PC-9 (cell line): ENCODE data around the gene NOM1. TPM values are rescaled to one million over a fixed set of nuclear protein-coding genes. Genes with fewer than 3 reads are reported as not detected.
"Not testable (repeated sequence)": the region's sequence is repeated elsewhere in the genome, so short reads cannot be mapped to it uniquely, and the experiment has no call there.

ENCODE experiments used
- BruUV-seq: library from RNA; stranded (reverse); fragments of 400-500 nt; replicated peaks from 2 replicates; lab custom pipeline; 2021; lab: Mats Ljungman, UMichigan
- CTCF ChIA-PET: fragments of 300-600 bp; sonication (Branson Sonifier 250); formaldehyde crosslinking; loops from one replicate; lab custom pipeline; 2022; ENCODE audit warnings: antibody characterized with exemption; lab: Charles Lee
- POLR2A ChIA-PET: fragments of 300-600 bp; sonication (Branson Sonifier 250); formaldehyde crosslinking; loops from one replicate; lab custom pipeline; 2022; ENCODE audit warnings: antibody characterized with exemption; ENCODE audit not compliant: unreplicated experiment; lab: Charles Lee
- DNase-seq, 2 experiments: peaks; one replicate each; pipeline versions ENCODE4 v3.0.0 to v3.0.0-alpha.2; 2015 to 2022; ENCODE audit warnings: mixed read lengths in 1 of 2
- H2AFZ ChIP-seq: fragments of 200-600 bp; sonication (generic); 2 replicates; pipeline ENCODE4 v1.8.1; 2017; ENCODE audit warnings: antibody characterized with exemption
- H3F3A ChIP-seq: fragments of 200-600 bp; sonication (generic); 2 replicates; pipeline ENCODE4 v1.8.1; 2017; ENCODE audit warnings: antibody characterized with exemption, mild to moderate bottlenecking, low read depth; ENCODE audit not compliant: insufficient read depth
- H3K27ac ChIP-seq: fragments of 200-600 bp; sonication (generic); 2 replicates; pipeline ENCODE4 v1.6.1; 2016; ENCODE audit warnings: mixed run types
- H3K27me3 ChIP-seq: fragments of 200-600 bp; sonication (generic); 2 replicates; pipeline ENCODE4 v1.6.1; 2016; ENCODE audit warnings: low read depth, mixed run types; ENCODE audit not compliant: insufficient read depth
- H3K36me3 ChIP-seq: fragments of 200-600 bp; sonication (generic); 2 replicates; pipeline ENCODE4 v1.6.1; 2016; ENCODE audit warnings: low read depth, mixed run types
- H3K4me1 ChIP-seq: fragments of 200-600 bp; sonication (generic); replicated peaks from 2 replicates; pipeline ENCODE4 v1.6.1; 2016; ENCODE audit warnings: mixed run types; ENCODE audit not compliant: insufficient read depth
- H3K4me2 ChIP-seq: fragments of 200-600 bp; sonication (generic); 2 replicates; pipeline ENCODE4 v1.6.1; 2017; ENCODE audit warnings: mixed run types
- H3K4me3 ChIP-seq: fragments of 200-600 bp; sonication (generic); 2 replicates; pipeline ENCODE4 v1.6.1; 2016; ENCODE audit warnings: mixed run types
- H3K79me2 ChIP-seq: fragments of 200-600 bp; sonication (generic); 2 replicates; pipeline ENCODE4 v1.6.1; 2017; ENCODE audit warnings: low read depth, mixed run types
- H3K9me2 ChIP-seq: fragments of 200-600 bp; sonication (generic); 2 replicates; pipeline ENCODE4 v1.8.1; 2017; ENCODE audit warnings: mild to moderate bottlenecking; ENCODE audit not compliant: insufficient read depth
- H3K9me3 ChIP-seq: fragments of 200-600 bp; sonication (generic); 2 replicates; pipeline ENCODE4 v1.8.1; 2016; ENCODE audit warnings: low read depth; ENCODE audit not compliant: insufficient read depth
- H4K20me1 ChIP-seq: fragments of 200-600 bp; sonication (generic); 2 replicates; pipeline ENCODE4 v1.8.1; 2017; ENCODE audit not compliant: insufficient read depth
- CTCF ChIP-seq: fragments of 200-600 bp; sonication (generic); conservative IDR thresholded peaks from 2 replicates; pipeline ENCODE4 v1.6.1; 2017; ENCODE audit warnings: mixed run types, antibody characterized with exemption, mild to moderate bottlenecking, moderate library complexity
- EZH2 ChIP-seq: fragments of 200-600 bp; sonication (generic); IDR thresholded peaks from 2 replicates; pipeline ENCODE4 v1.8.0; 2017; ENCODE audit warnings: antibody characterized with exemption, low read depth
- intact Hi-C: fragments of 100-400 bp; cut with micrococcal nuclease; formaldehyde crosslinking; loops from one replicate; pipeline ENCODE4 v1.10.0; 2022; ENCODE audit not compliant: unreplicated experiment
- total RNA-seq: library from RNA; stranded (reverse); gene quantifications from 2 replicates; pipeline ENCODE4 v1.2.3, GENCODE V29; 2021

NOM1 gene
- total RNA-seq, 1 experiment from 2014 or later, result 25.4 TPM

- Histone ChIP-seq H3K4me2 (peak overlapping the region; percentile 60), H4K20me1 (no peaks in the 10 kb centered on the region), H3K27me3 (no peaks in the 10 kb centered on the region), H3K4me3 (no peak overlapping the region), H3K9me3 (no peaks in the 10 kb centered on the region), H3K27ac (no peak overlapping the region), H3K36me3 (no peaks in the 10 kb centered on the region), H3F3A (peaks cover 5% of the 10 kb centered on the region; the same call in 1 of the 2 replicates), H3K4me1 (peaks cover 13% of the 10 kb centered on the region), H3K9me2 (no peaks in the 10 kb centered on the region), H3K79me2 (no peaks in the 10 kb centered on the region), H2AFZ (peak overlapping the region; percentile 65)
- BruUV-seq, result no TSS peak
- ChIA-PET CTCF (no interaction called here), POLR2A (interaction anchor here (0.7 kb wide), 1 partner anchor 76 kb away, joined by 3 read pairs; no protein-coding TSS in a partner anchor)
- TF ChIP-seq EZH2 (no peak), CTCF (no peak)
- DNase-seq, result peak; percentile 58 to 75
- intact Hi-C loops, result no loop called here
Observed at GRCh38 chr7:156903232-156903909, 46.1 kb upstream of the NOM1 start.

- no peak for TF ChIP-seq EZH2
- TF ChIP-seq CTCF, result no peak
- H2AFZ ChIP-seq, result no peak overlapping the region
- no peaks in the 10 kb centered on the region for H3K79me2 ChIP-seq
- H3K4me2 ChIP-seq, result no peak overlapping the region
- DNase-seq, result peak in 1 of 2 experiments; percentile 15
- CTCF ChIA-PET, result no interaction called here
- H4K20me1 ChIP-seq, result no peaks in the 10 kb centered on the region
- POLR2A ChIA-PET, result no interaction called here
- no TSS peak for BruUV-seq
- peaks cover 13% of the 10 kb centered on the region for H3K4me1 ChIP-seq
- H3K27me3 ChIP-seq, result peaks cover 3% of the 10 kb centered on the region; the same call in 1 of the 2 replicates
- H3K36me3 ChIP-seq, result no peaks in the 10 kb centered on the region
- H3K9me2 ChIP-seq, result no peaks in the 10 kb centered on the region
- peaks cover 5% of the 10 kb centered on the region; the same call in 1 of the 2 replicates for H3F3A ChIP-seq
- intact Hi-C loops, result loop anchor here (5.0 kb wide), 1 partner anchor 346 kb away; no protein-coding TSS in a partner anchor
- H3K4me3 ChIP-seq, result no peak overlapping the region
- no peak overlapping the region for H3K27ac ChIP-seq
- no peaks in the 10 kb centered on the region for H3K9me3 ChIP-seq
Observed at GRCh38 chr7:156906200-156906649, 43.3 kb upstream of the NOM1 start.

GRCh38 chr7:156907656-156908055 lies 41.9 kb upstream of the NOM1 start:
- Histone ChIP-seq H3K4me1 (peaks cover 13% of the 10 kb centered on the region), H3K9me2 (no peaks in the 10 kb centered on the region), H3K79me2 (no peaks in the 10 kb centered on the region), H3K27ac (no peak overlapping the region), H3F3A (peaks cover 5% of the 10 kb centered on the region; the same call in 1 of the 2 replicates), H3K36me3 (no peaks in the 10 kb centered on the region), H3K9me3 (no peaks in the 10 kb centered on the region), H3K27me3 (peaks cover 8% of the 10 kb centered on the region; the same call in 1 of the 2 replicates), H3K4me3 (no peak overlapping the region), H3K4me2 (no peak overlapping the region), H2AFZ (no peak overlapping the region), H4K20me1 (no peaks in the 10 kb centered on the region)
- POLR2A ChIA-PET, result no interaction called here
- CTCF ChIA-PET, result no interaction called here
- intact Hi-C loops, result loop anchor here (5.0 kb wide), 1 partner anchor 345 kb away; no protein-coding TSS in a partner anchor
- BruUV-seq, result no TSS peak
- peak in 1 of 2 experiments; percentile 64 for DNase-seq
- TF ChIP-seq EZH2 (no peak), CTCF (no peak)

GRCh38 chr7:156909574-156910252 lies 39.8 kb upstream of the NOM1 start:
- H3K9me3 ChIP-seq, H3K27ac ChIP-seq, H3K79me2 ChIP-seq, H3K4me3 ChIP-seq, H2AFZ ChIP-seq, POLR2A ChIA-PET, CTCF ChIA-PET, H3K4me2 ChIP-seq, H3K36me3 ChIP-seq, DNase-seq, H3K9me2 ChIP-seq, H4K20me1 ChIP-seq, BruUV-seq, H3F3A ChIP-seq, H3K4me1 ChIP-seq: not testable (repeated sequence)
- H3K27me3 ChIP-seq, result peaks cover 21% of the 10 kb centered on the region
- intact Hi-C loops, result loop anchor here (5.0 kb wide), 1 partner anchor 343 kb away; no protein-coding TSS in a partner anchor
